ENCODE measurements around the gene GALNS.

GALNS gene

DNA sequence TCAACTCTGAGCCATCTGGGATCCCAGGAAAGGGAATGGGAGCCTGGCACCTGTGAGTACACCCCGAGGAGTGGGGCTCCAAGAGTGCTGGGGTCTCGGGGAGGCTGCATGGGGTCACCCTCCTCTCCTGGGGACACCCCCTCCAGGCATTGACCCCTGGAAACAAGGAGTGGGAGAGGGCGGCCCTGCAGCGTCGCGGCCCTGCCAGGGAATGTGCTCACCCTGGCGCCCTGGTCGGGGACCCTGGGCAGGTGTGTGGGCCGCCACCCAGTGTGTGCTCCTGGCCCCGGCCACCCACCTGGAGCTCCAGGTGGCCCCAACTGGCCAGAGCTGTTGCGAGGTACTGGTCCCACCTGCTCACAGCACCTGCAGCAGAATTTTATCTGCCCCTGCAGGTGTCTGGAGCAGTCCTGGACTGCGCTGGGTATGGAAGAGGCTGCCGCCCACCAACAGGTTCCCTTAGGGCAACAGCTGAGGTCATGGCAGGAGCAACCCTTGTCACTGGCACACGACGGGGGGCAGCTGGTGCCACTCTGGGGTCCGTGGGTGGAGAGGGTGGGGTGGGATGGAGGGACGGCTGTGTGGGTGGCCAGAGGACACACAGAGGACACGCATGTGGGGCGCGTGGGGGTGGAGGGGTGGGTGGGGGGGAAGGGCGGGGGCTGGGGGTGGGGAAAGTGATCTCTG, 15.1 kb upstream of the GALNS start:
- Histone ChIP-seq H3K4me3 (ENCODE audit: low read depth, low read length) (no peak overlapping the region), H3K9me3 (ENCODE audit: control insufficient read depth, low read length) (no peaks in the 10 kb centered on the region), H3K27me3 (ENCODE audit: control insufficient read depth, insufficient read depth, low read length) (no peaks in the 10 kb centered on the region), H3K4me1 (no peaks in the 10 kb centered on the region), H2AFZ (no peak overlapping the region), H3K4me2 (ENCODE audit: low read length) (no peak overlapping the region), H3K27ac (no peak overlapping the region), H3K9ac (no peak overlapping the region), H3K79me2 (no peaks in the 10 kb centered on the region), H3K36me3 (ENCODE audit: control insufficient read depth, insufficient read depth, low read length) (no peaks in the 10 kb centered on the region)
- TF ChIP-seq, protein P1, sequence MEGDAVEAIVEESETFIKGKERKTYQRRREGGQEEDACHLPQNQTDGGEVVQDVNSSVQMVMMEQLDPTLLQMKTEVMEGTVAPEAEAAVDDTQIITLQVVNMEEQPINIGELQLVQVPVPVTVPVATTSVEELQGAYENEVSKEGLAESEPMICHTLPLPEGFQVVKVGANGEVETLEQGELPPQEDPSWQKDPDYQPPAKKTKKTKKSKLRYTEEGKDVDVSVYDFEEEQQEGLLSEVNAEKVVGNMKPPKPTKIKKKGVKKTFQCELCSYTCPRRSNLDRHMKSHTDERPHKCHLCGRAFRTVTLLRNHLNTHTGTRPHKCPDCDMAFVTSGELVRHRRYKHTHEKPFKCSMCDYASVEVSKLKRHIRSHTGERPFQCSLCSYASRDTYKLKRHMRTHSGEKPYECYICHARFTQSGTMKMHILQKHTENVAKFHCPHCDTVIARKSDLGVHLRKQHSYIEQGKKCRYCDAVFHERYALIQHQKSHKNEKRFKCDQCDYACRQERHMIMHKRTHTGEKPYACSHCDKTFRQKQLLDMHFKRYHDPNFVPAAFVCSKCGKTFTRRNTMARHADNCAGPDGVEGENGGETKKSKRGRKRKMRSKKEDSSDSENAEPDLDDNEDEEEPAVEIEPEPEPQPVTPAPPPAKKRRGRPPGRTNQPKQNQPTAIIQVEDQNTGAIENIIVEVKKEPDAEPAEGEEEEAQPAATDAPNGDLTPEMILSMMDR (IDR thresholded peaks at IDR 0.05): no peak

DNA sequence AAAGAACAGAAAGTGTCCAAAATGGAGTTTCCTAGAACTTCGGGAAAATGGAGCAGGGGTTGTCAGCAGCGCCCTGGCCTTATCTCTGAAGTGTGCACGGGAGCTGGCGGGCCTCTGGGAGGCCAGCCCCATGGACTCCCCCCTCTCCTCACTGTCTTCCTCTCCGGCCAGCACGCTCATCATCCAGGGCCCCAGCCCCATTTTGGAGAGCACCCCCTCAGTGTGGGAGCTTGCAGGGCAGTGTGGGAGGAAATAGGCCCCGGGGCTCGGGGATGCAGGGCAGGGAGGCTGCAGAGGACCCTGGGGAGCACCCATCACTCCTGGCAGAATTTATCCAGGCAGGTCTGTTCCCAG, 14.6 kb upstream of the GALNS start:
- H3K9me3 ChIP-seq (ENCODE audit: control insufficient read depth, low read length): no peaks in the 10 kb centered on the region
- no peaks in the 10 kb centered on the region for H3K36me3 ChIP-seq (ENCODE audit: control insufficient read depth, insufficient read depth, low read length)
- no peak overlapping the region for H3K9ac ChIP-seq
- H3K4me2 ChIP-seq (ENCODE audit: low read length): no peak overlapping the region
- no peak overlapping the region for H2AFZ ChIP-seq
- no peak overlapping the region for H3K27ac ChIP-seq
- H3K27me3 ChIP-seq (ENCODE audit: control insufficient read depth, insufficient read depth, low read length): no peaks in the 10 kb centered on the region
- H3K4me1 ChIP-seq: no peaks in the 10 kb centered on the region
- H3K79me2 ChIP-seq: no peaks in the 10 kb centered on the region
- TF ChIP-seq, protein P1 (IDR thresholded peaks at IDR 0.05): no peak
- no peak overlapping the region for H3K4me3 ChIP-seq (ENCODE audit: low read depth, low read length)

DNA sequence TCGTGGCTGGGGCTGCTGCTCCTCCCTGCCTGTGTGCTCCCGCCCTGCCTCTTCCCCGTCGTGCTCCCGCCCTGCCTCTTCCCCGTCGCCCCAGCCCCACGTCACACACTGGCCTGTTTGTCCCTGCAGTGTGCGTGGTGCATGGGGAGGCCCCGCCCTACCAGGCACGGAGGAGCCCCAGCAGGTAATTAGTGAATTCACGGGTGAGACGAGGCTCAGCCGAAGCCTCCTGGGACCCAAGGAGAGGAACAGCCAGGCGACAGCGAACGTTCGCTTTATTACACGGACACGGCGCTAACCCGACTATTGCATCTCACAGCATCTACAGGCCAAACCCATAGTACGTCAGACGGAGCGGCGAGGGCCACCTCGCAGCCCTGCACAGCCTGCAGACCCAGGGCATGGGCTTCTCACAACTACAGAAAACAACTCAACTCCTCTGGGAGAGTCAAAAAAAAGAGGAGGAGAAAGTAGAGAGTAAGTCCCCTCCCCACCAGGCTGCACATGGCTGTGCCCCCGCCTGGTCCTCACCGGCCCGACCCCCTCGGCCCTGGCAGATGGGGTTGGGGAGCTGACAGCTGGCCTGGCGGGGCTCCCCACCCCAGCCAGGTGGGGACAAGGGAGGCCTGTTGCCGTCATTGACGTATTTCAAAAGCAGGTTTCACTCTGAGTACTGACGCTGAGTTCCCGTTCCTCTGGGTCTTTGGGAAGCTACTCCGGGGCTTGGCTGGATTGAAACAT, 14.0 kb upstream of the GALNS start:
- Histone ChIP-seq H2AFZ (no peak overlapping the region), H3K9ac (no peak overlapping the region), H3K4me2 (ENCODE audit: low read length) (no peak overlapping the region), H3K4me1 (no peaks in the 10 kb centered on the region), H3K27ac (no peak overlapping the region), H3K4me3 (ENCODE audit: low read depth, low read length) (no peak overlapping the region), H3K36me3 (ENCODE audit: control insufficient read depth, insufficient read depth, low read length) (no peaks in the 10 kb centered on the region), H3K27me3 (ENCODE audit: control insufficient read depth, insufficient read depth, low read length) (no peaks in the 10 kb centered on the region), H3K79me2 (no peaks in the 10 kb centered on the region), H3K9me3 (ENCODE audit: control insufficient read depth, low read length) (no peaks in the 10 kb centered on the region)
- TF ChIP-seq, protein P1 (IDR thresholded peaks at IDR 0.05): no peak

DNA sequence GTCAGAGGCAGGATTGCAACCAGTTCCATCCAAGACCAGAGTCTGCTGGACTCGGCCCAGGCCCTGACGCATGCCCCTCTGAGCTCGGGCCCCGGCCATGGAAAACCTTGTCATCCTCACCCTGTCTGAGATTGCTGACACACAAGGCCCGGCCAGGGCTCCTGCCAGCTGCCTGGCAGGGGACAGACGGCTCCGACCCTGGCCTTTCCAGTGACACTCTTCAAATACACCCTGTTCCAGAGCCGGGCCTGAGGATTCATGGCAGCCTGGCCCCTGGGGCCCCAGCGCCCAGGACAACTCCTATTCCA, 12.9 kb upstream of the GALNS start:
- Histone ChIP-seq H3K9ac (no peak overlapping the region), H3K36me3 (ENCODE audit: control insufficient read depth, insufficient read depth, low read length) (no peaks in the 10 kb centered on the region), H3K27ac (no peak overlapping the region)

More for the DNA sequence above, 12.9 kb upstream of the GALNS start:
- H3K4me1 ChIP-seq: no peaks in the 10 kb centered on the region
- H3K79me2 ChIP-seq: no peaks in the 10 kb centered on the region
- H3K4me3 ChIP-seq (ENCODE audit: low read depth, low read length): no peak overlapping the region
- H2AFZ ChIP-seq: no peak overlapping the region
- no peaks in the 10 kb centered on the region for H3K27me3 ChIP-seq (ENCODE audit: control insufficient read depth, insufficient read depth, low read length)
- no peak overlapping the region for H3K4me2 ChIP-seq (ENCODE audit: low read length)
- H3K9me3 ChIP-seq (ENCODE audit: control insufficient read depth, low read length): no peaks in the 10 kb centered on the region
- TF ChIP-seq, protein P1 (IDR thresholded peaks at IDR 0.05): no peak

Data from parathyroid adenoma (tissue), 2 donors.